Erythroblast (primary cell): ENCODE data around the gene HFM1.
"Not testable (repeated sequence)": the region's sequence is repeated elsewhere in the genome, so short reads cannot be mapped to it uniquely, and the experiment has no call there.

ENCODE experiments used
- GATA1 ChIP-seq: IDR thresholded peaks from 2 replicates; pipeline ENCODE4 v1.6.1; 2011; ENCODE audit warnings: low read depth, mild to moderate bottlenecking, control low read depth, low read length, moderate library complexity
- POLR2A ChIP-seq: IDR thresholded peaks from 2 replicates; pipeline ENCODE4 v1.6.1; 2011; ENCODE audit warnings: mild to moderate bottlenecking, low read length

DNA sequence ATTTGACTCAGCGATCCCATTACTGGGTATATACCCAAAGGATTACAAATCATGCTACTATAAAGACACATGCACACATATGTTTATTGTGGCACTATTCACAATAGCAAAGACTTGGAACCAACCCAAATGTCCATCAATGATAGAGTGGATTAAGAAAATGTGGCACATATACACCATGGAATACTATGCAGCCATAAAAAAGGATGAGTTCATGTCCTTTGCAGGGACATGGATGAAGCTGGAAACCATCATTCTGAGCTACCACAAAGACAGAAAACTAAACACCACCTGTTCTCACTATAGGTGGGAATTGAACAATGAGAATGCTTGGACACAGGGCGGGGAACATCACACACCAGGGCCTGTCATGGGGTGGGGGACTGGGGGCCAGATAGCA lies 43.1 kb upstream of the HFM1 start:
- not testable (repeated sequence) for TF ChIP-seq POLR2A, GATA1
